SK-N-MC (cell line): ENCODE data around the gene PDRG1.

Source experiments
- EZH2 ChIP-seq: fragments of 200-600 bp; sonication (generic); IDR thresholded peaks from one replicate; pipeline ENCODE4 v1.6.1; 2017; ENCODE audit warnings: antibody characterized with exemption
- POLR2AphosphoS5 ChIP-seq: IDR thresholded peaks from 2 replicates; pipeline ENCODE4 v1.6.1; 2012; ENCODE audit warnings: mild to moderate bottlenecking, low read depth, low read length, borderline replicate concordance

DNA sequence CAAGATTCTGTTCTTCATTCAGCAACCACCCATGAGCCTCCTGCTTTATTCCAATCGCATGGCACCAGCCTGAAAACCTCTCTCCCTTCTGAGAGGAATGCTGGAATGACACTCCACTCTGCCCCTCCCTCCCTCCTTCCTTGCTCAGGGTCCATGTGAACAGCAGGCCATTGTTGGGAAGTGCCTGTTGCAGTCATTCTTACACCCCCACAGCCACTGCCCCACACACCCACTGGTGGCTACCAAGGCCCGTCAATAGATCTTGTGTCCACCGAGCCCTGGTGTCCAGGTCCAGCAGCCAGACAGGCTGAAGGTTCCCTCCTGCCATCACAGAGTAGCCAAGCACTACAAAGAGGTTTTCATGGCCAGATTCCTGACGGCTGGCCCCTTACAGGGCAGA lies 6.5 kb downstream of the PDRG1 start:
- no peak for TF ChIP-seq EZH2
- no peak for TF ChIP-seq POLR2AphosphoS5
